ENCODE data around the gene TRIM63.

The TRIM63 gene

DNA sequence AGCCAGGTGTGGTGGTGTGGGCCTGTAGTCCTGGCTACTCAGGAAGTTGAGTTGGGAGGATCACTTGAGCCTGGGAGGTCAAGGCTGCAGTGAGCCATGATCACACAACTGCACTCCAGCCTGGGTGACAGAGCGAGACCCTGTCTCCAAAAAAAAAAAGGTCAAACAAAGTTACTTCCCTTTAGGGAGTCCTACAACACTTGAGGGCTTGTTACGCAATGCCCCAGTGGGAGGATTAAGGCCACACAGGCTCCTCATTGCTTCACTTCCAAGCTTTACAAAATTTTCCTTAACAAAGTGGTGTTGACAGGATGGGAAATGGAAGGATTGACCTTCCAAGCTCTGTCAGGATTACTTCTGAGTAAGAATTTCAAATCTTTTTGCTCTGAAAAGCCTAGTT is 52.1 kb downstream of the TRIM63 start:
- peak; percentile 96 for DNase-seq

DNA sequence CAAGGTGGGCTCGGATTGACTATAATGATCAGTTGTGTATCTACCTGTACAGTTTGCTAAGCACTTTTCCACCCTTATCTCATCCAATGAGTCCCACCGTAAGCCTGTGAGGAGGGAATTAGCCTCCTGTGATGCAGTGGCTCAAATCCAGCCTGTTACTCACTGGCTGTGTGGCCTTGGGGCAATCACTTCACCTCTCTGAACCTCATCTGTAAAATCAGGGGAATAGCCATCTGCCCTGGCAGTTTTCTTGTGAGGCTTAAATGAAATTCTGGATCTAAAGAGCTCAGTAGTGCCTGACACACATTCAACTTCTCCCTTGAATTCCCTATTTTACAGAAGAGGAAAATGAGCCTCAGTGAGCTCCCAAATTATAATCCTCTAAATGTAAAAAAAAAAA is 53.3 kb downstream of the TRIM63 start:
- DNase-seq: no peak

DNA sequence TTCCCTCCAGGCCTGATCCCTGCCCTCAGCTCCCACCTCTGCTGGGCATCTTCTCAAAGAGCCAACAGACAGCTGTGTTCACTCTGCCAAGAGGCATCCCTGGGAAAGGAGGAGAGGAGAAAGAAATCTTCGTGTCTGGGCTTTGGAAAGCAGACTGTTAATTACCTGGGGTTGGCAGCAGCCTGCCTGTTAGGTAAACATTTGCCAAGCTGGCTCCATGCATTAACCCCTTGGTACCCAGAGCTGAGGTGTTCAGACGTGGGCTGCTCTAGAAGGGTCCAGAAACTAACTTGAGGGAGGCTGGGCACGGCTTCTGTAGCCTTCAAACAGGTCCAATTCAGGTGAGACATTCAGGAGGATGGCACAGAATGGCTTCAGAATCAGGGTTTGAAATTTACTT is 54.6 kb downstream of the TRIM63 start:
- no peak for DNase-seq

DNA sequence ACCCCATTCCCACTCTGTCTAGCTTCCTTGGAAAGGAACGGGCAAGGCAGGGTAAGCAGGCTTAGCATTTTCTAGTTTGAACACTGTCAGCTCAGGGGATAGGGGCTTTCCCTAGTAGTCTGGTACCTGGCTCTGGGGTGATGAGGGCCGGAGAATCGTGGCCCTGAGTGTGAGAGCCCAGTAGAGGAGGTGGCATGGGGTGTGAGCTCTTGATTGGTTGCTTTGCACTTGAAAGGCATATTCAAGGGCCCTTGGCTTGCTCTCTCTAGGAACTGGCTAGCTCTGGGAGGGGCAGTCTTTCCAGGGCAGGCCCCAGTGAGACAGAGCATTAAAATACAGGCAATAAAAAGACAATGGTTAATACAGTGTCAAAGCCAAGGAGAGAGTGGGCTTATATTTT is 56.6 kb downstream of the TRIM63 start:
- no peak for DNase-seq

DNA sequence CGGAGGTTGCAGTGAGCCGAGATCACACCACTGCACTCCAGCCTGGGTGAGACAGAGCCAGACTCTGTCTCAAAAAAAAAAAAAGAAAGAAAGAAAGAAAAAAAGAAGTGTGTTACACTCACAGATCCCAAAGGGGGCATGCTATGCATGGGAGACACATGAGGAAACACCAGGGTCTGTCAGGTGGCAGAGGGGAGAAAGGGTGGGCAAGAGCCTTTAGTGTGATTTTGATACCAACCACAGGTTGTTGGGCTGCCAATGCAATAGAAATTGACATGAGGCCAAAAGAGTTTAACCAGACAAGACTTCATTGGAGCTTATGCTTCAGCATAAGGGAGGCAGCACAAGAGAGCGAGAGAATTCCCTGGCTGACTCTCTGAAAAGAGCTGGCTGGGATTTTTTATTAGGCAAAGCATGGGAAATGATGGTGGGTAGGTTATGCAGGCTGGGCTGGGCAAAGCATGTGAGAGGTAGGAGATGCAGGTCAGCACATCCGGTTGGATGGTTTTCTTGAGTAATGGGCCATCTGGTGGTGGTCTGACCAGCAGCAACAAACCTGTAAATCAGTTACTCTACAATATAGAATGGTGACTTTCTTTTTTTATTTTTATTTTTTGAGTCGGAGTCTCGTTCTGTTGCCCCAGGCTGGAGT is 57.5 kb downstream of the TRIM63 start:
- DNase-seq: no peak

DNA sequence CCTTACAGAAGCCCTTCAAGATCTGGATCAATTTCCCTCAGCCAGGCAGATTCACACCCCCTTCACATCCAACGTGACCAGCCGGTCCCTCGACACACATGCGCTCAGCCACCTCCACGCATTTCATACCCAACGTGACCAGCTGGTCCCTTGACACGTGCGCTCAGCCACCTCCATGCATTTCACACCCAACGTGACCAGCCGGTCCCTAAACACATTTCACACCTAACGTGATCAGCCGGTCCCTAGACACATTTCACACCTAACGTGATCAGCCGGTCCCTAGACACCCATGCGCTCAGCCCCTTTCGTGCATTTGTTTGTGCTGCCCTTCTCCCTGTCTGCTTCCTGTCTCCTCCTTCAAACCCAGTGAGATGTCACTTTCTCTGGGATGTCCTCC is 60.7 kb downstream of the TRIM63 start:
- DNase-seq: no peak

DNA sequence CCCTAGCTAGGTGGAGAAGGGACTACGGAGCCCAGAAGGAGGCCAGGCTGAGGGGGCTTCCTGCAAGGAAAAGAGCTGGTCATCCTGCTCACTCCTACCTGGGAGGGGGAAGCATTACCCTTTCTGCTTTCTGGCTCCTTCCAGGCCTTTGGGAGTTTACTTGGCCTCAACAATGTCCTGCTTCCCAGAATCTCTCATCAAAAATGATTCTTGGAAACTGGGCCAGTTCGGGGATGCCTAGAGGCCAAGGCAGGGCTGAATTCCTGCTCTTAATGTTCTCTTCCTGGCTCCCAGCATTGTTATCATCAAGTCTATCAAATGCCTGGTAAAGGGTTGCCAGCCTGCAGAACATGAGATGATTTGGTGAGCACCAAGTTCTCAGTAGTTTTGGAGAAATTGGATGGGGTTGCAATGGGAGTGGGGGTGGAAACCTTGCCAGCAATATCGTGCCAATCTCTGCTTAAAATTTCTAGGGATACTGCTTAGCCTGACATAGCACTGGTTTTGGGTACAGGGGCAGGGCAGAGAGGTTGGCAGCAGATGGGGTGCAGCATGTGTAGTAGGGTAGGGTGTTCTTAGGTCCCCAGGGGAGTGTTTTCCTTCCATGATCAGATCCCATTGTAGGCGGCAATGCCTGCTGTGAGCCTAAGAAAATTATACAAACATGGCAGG is 61.9 kb downstream of the TRIM63 start:
- no peak for DNase-seq

DNA sequence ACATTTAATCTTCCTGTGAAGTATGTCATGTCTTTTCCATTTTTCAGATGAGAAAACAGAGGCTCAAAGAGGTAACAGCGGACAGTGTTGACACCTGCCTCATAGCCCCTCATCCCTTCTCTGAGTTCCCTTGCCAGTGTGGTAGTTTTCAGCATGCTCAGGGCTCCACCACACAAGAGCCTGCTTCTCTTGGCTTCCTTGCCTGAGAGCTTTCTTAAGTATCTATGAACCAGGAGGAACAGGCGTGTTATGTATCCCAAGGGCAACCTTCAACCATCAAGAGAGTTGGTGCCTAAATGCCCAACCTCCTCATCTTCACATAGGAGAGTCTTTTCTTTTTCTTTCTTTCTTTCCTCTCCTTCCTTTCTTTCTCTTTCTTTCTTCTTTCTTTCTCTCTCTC is 63.7 kb downstream of the TRIM63 start:
- no peak for DNase-seq

DNA sequence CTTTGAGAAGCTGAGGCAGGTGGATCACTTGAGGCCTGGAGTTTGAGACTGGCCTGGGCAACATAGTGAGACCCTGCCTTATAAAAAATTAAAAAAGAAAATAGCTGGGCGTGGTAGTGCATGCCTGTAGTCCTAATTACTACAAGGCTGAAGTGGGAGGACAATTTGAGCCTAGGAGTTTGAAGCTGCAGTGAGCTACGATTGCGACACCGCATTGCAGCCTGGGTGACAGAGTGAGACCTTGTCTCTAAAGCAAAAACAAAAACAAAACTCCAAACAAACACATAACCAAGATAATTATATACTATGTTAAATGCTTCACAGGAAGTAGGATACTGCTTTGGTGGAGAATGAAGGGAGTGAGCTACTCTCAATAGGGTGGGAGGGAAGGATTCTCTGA is 64.2 kb downstream of the TRIM63 start:
- peak; percentile 50 for DNase-seq

Measured in inflammatory macrophage treated with lipopolysaccharide for 4 hours (primary cell).